ENCODE data around the gene ZFP1.
"Not testable (repeated sequence)": the region's sequence is repeated elsewhere in the genome, so short reads cannot be mapped to it uniquely, and the experiment has no call there.

ZFP1 gene

DNA sequence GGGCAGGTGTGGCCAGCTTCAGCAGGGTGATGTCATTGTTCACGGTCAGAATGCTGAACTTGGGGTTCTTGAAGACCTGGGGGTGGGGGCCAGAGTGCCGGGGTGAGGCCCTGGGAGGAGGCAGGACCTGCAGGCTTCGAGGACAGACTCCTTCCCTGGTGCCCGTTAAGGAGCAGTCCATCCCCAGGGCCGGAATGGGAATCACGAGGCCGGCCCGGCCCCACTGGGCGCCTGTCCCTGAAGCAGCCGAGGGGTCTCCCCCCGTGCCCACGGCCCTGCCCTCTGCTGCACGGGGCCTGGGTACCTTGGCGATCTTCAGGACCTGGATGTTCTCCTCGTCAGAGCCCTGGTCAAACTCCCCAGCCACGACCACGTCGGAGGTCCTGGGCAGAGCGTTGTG, 57.1 kb downstream of the ZFP1 start:
- DNase-seq = not testable (repeated sequence)

DNA sequence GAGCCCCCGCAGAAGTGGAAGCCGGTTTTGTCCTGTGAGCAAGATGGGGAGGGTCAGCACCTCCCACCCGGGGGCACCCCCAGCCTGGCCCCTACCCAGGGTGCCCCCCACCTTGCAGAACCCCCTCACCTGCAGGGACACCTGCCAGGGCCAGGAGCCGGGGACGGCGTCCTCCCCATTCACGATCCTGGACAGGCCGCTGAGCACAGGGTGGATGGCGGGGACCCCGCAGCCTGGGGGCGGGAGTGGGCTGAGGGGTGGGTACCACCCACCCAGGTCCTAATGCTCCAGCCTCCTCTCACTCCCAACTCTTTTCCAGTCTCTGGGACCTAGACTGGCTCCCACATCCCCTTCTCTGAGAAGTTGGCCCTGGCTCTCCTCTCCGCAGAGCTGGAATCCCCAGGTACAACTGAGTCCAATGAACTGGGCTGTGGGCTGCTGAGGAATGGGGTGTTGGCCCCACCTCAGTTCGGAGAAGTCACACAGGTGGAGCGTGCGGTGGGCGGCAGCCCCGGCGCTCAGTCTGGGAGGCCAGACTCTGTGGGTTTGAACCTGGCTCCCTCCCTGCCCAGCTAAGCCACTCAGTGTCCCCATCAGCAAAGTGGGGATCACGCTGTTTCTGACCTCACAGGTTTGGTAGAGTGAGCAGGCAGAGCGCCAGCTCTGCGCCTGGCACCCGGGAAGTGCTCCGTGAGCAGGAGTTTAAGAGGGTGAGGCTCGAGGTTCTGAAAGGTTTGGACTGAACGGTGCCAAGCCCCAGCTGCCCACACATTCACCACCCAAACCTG, 57.8 kb downstream of the ZFP1 start:
- not testable (repeated sequence) for DNase-seq

DNA sequence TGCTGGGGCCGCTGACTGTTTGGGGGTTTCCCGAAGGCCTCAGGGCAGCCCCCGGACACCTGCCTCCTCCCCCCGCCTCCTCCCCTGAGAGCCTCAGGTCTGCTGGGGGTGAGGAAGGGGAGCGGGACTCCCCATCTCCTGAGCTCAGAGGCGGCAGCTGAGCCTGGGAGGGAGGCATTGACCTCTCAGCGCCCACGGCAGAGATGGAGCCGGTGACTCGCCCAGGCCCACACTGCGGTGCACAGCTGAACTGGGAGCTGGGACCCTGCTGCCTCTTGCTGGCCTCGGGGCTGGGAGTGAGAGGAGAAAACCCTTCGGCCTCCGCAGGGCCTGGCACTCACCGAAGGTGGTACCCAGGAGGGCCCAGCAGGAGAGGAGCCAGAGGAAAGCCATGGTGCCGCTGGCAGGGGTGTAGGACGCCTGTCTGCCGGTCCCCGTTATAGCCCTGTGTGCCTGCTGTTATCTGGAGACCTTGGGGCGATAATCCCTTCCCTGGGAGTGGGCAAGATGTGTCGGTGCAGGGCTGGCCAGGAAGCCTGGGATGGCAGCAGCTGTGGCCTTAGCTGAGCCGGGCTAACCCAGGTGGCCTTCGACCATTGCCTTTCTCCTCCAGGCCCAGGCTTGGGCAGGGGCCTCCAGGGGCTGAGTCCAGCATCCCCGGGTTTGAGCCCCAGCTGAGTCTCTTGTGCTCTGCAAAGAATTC, 58.6 kb downstream of the ZFP1 start, which contains the start of gene CTRB2:
Gene CTRB2, minus strand, starts transcription at position 413 of the 703 bp plus-strand sequence. Its CDS starts 20 bp downstream, at position 393.
- DNase-seq = no peak

DNA sequence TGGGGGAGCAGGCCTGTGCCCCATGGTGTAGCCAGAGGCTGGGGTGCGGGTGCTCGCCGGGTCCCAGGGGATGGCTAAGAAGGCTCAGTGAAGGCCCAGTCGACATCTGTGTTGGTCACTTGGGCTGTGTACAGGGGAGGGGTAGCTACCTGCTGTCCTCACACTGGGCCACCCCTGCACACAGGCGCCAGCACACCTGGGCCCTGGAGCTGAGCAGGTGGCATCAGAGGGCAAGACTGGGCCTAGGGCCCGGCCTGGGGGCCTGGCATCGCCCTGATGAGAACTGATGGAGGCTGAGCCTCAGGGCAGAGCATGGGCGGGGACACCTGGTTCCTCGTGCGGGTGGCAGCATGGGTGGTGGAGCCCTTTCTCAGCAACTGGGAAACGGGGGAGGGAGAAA, 59.5 kb downstream of the ZFP1 start:
- no peak for DNase-seq

DNA sequence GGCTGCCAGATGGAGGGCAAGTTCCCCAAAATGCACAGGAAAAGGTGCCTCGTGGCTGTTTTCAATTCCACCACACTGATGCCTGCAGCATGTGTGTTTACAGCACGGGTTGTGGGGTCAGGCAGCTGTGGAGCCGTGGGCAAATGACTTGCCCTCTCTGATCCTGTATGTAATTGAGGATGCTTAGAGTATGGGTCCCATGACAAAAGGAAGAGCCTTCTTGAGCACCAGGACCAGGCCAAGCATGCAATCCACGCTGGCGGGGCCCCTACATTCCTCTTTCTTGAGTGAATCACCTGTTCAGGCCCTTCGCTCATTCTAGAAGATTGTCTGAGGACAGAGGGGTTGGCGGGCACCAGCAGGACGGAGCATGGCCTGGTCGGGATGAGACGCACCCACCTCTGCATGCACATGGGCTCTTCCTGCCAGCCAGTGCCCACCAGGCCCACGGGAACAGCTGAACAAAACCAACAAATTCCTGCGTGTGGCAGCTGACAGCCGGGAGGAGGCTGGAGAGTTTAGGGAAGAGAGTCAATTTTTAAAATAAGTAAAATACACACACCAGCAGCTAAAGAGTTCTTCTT, 60.0 kb downstream of the ZFP1 start:
- no peak for DNase-seq

DNA sequence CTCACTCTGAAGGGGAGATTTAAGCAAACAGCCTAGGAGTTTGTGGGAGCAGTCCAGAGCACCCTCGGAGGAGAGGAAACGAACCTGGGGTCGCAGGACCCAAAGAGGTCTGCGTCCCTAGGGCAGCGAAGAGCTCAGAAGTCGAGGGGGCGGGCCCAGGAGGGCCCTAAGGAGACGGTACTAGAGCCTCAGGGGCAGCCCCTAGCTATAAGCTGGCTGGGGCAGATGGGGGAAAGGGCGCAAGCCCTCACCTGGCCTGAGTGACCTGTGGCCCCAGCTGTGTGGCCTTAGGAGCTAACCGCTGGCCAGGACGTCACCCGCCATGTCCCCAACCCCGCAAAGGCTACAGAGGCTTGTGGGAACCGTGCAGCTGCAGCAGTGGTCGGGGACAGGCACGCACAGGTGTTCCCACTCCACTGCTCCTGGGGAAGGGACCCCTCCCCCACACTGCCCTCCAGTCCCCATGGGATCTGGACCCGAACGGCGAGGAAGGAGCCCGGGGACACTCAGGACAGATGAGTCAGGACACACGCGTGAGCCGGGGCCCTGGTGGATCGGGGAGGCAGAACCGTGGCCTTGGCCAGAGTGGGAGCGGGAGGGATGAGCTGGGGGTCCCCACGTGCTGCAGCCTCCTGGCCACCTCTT, 60.7 kb downstream of the ZFP1 start:
- no peak for DNase-seq

DNA sequence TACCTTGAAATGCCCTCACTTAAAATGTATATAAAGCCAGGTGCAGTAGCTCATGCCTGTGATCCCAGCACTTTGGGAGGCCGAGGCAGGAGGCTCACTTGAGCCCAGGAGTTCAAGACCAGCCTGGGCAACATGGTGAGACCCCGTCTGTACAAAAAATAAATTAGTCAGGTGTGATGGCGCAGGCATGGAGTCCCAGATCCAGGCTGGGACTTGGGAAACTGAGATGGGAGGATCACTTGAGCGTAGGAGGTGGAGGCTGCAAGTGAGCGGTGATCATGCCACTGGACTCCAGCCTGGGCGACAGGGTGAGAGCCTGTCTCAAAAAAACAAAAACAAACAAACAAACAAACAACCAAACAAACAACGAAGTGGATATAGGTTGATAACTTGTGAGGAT, 61.2 kb downstream of the ZFP1 start:
- DNase-seq = not testable (repeated sequence)

DNA sequence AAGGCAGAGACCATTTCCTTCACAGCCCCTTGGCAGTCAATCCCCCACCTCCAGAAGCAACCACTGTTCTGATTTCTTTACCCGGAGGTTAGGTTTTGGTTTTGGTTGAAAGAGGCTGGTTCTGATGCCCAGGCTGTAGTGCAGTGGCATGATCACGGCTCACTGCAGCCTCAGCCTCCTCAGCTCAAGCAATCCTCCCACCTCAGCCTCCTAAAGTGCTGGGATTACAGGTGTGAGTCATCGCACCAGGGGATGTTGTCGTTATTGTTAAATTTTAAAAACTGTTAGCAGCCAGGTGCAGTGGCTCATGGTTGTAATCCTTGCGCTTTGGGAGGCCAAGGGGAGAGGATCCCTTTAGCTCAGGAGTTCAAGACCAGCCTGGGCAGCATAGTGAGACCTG, 61.6 kb downstream of the ZFP1 start:
- no peak for DNase-seq

DNA sequence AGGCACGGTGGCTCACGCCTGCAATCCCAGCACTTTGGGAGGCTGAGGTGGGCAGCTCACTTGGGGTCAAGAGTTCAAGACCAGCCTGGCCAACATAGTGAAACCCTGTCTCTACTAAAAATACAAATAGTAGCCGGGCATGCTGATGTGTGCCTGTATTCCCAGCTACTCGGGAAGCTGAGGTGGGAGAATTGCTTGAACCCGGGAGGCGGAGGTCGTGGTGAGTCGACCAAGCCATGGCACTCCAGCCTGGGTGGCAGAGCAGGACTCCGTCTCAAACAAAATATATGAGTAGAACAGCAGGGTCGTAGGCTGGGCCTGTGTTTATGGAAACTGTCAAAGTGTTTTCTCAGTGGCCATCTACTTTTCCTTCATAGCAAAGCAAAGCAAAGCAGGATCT, 63.0 kb downstream of the ZFP1 start:
- not testable (repeated sequence) for DNase-seq

DNA sequence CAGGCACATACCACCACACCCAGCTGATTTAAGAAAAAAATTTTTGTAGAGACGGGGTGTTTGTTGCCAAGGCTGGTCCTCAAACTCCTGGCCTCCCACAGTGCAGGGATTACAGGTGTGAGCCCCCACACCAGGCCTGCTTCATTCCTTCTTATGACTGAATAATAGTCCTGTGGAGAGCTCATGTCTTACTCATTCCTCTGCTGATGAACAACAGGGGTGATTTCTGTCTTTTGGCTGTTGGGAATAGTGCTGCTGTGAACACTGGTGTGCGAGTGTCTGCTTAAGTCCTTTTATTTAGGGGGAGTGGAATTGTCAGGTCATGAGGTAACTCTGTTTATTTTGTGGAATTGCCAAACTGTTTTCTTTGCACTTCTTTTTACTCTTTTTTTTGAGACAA, 67.8 kb downstream of the ZFP1 start:
- DNase-seq = no peak

DNA sequence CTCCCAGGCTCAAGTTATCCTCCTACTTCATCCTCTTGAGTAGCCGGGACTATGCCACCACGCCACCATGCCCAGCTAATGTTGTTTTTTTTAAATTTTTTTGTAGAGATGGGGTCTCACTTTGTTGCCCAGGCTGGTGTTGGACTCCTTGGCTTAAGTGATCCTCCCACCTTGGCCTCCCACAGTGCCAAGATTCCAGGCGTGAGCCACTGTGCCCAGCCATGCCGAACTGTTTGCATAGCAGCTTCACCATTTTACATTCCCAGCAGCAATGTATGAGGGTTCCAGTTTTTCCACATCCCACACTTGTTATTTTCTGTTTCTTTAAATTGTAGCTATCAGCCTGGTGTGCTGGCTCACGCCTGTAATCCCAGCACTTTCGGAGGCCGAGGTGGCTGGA, 68.3 kb downstream of the ZFP1 start:
- no peak for DNase-seq

DNA sequence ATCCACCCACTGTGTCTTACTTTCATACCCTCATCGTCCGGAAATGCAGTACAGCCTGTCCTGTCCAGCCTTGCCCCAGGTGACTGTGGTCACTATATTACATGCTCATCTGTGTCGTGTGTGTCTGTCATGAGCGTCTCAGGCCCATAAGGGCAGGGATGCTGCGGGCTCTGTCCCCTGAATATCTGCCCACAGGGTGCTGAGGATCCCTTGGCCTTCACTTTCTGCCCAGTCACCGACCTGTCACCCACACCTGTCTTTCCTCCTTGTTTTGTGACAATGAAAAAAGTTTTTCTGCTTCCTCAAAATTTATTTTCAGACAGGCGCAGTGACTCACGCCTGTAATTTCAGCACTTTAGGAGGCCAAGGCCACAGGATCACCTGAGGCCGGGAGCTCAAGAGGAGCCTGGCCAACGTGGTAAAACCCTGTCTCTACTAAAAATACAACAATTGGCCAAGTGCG, 69.1 kb downstream of the ZFP1 start:
- DNase-seq = no peak

DNA sequence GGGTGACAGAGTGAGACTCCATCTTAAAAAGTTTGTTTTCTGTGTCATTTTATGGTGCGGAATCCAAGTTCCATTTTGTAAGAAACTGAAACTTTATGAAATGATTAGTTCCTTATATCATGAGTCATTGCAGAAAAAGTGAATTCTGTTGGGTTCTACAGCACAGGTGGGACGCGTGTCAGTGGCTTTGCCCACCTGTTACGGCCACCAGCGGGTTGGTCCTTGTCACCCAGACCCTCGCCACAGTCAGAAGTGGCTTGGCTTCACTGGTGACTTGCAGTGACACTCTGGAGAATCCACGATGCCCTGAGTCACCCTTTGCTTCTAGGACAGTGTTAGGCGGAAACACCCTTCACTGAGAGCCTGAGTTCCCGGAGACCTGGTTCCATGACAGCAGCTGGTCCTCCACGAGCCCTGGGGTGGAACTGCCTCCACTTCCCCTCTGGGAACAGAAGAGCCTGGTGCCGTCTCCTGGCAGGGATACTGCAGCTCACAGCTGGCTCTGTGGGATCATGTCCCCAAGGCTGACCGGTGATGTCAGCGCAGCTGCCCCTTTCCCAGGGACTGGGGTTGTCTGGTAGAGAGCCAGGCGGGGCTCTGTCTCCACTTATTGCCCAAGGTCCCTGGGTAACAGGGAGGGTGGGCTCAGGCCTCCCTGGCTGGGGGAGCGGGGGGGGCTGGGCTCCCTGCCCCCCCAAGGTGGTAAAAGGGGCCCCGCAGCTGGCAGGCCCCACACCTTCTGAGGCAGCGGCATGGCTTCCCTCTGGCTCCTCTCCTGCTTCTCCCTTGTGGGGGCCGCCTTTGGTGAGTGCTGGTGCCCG, 70.1 kb downstream of the ZFP1 start, which contains the start of gene CTRB1:
Gene CTRB1, plus strand, starts transcription at position 733 of the 821 bp plus-strand sequence. Its CDS starts 20 bp downstream, at position 753.
- no peak for DNase-seq

DNA sequence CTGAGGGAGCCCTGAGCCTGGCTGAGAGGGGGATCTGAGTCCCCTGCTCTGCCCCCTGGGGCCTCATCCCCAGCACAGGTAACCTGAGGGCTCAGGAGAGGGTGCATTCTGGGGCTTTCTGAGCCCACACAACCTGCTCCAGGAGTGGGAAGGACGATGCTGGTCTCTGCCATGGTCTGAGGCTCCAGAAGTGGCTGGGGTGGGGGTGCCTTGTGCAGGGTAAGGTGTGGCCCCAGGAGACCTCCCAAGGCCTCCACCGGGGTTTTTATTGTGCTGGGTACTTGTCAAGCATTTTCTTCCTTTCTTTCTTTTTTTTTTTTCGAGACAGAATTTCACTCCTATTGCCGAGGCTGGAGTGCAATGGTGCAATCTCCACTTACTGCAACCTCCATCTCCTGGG, 70.8 kb downstream of the ZFP1 start:
- no peak for DNase-seq

DNA sequence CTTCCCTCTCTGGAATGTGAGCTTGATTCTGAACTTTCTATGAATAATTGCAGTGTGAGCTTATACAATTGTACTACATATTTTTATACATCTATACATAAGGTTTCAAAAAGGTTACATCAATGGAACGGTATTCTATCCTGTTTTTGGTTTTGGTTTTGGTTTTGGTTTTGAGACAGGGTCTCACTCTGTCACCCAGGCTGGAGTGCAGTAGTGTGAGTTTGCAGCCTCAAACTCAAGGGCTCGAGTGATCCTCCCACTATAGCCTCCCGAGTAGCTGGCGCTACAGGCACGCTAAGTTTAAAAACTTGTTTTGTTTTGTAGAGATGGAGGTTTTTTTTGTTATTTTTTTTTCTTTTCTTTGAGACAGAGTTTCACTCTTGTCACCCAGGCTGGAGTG, 71.5 kb downstream of the ZFP1 start:
- peak in 1 of 5 donors; percentile 56 for DNase-seq

All from T-helper 1 cell (primary cell).